GM23338 (cell line): Measurements from ENCODE around the gene MRPS26. TPM values are rescaled to one million over a fixed set of nuclear protein-coding genes. Genes with fewer than 3 reads are reported as not detected.

Experiments used
- ATAC-seq: fragments of 200-7000 bp; cut with Tn5 transposase; 3 replicates; pipeline ENCODE4 v1.9.1; 2020
- DNase-seq: peaks from one replicate; pipeline ENCODE4 v3.0.0-alpha.2; 2015; ENCODE audit warnings: low spot score
- H2AFZ ChIP-seq: fragments of 200-600 bp; sonication (generic); 2 replicates; pipeline ENCODE4 v1.8.0; 2016; ENCODE audit warnings: antibody characterized with exemption, mild to moderate bottlenecking, moderate library complexity
- H3F3A ChIP-seq: fragments of 200-600 bp; sonication (generic); replicated peaks from 2 replicates; pipeline ENCODE4 v1.8.0; 2017; ENCODE audit warnings: antibody characterized with exemption, mixed run types, low read depth
- H3K27ac ChIP-seq: fragments of 200-600 bp; sonication (generic); 2 replicates; pipeline ENCODE4 v1.6.1; 2016; ENCODE audit warnings: low read depth
- H3K27me3 ChIP-seq: fragments of 200-600 bp; sonication (generic); 2 replicates; pipeline ENCODE4 v1.8.0; 2016; ENCODE audit warnings: mild to moderate bottlenecking, mixed run types, moderate library complexity; ENCODE audit not compliant: insufficient read depth
- H3K36me3 ChIP-seq: fragments of 200-600 bp; sonication (generic); 2 replicates; pipeline ENCODE4 v1.8.0; 2016; ENCODE audit warnings: mild to moderate bottlenecking; ENCODE audit not compliant: insufficient read depth
- H3K4me1 ChIP-seq: fragments of 200-600 bp; sonication (generic); 2 replicates; pipeline ENCODE4 v1.8.0; 2016; ENCODE audit warnings: mild to moderate bottlenecking, moderate library complexity; ENCODE audit not compliant: insufficient read depth
- H3K4me2 ChIP-seq: fragments of 200-600 bp; sonication (generic); 2 replicates; pipeline ENCODE4 v1.7.1; 2017; ENCODE audit warnings: mixed run types
- H3K4me3 ChIP-seq: fragments of 200-600 bp; sonication (generic); 2 replicates; pipeline ENCODE4 v1.6.1; 2016; ENCODE audit warnings: mixed run types
- H3K79me2 ChIP-seq: fragments of 200-600 bp; sonication (generic); replicated peaks from 2 replicates; pipeline ENCODE4 v1.8.0; 2017; ENCODE audit warnings: mild to moderate bottlenecking; ENCODE audit not compliant: insufficient read depth
- H3K9me2 ChIP-seq: fragments of 200-600 bp; sonication (generic); 2 replicates; pipeline ENCODE4 v1.8.0; 2017; ENCODE audit not compliant: insufficient read depth
- H4K20me1 ChIP-seq: fragments of 200-600 bp; sonication (generic); replicated peaks from 2 replicates; pipeline ENCODE4 v1.8.0; 2017; ENCODE audit warnings: mild to moderate bottlenecking; ENCODE audit not compliant: insufficient read depth
- H3K27ac Mint-ChIP-seq: 2 replicates; pipeline ENCODE4 v1.8.0; 2020; ENCODE audit warnings: inconsistent platforms, mild to moderate bottlenecking, moderate library complexity, mixed read lengths
- H3K27me3 Mint-ChIP-seq: 3 replicates; pipeline ENCODE4 v1.8.0; 2022; ENCODE audit warnings: low read depth, mild to moderate bottlenecking, moderate library complexity, mixed read lengths, inconsistent platforms; ENCODE audit not compliant: insufficient read depth, poor library complexity
- H3K36me3 Mint-ChIP-seq: 3 replicates; pipeline ENCODE4 v1.8.0; 2021; ENCODE audit warnings: low read depth, mild to moderate bottlenecking, inconsistent platforms, moderate library complexity, mixed read lengths
- H3K4me1 Mint-ChIP-seq: 3 replicates; pipeline ENCODE4 v1.8.0; 2020; ENCODE audit warnings: mild to moderate bottlenecking, inconsistent platforms, mixed read lengths
- H3K4me3 Mint-ChIP-seq: 3 replicates; pipeline ENCODE4 v1.8.0; 2021; ENCODE audit warnings: moderate library complexity, mild to moderate bottlenecking, inconsistent platforms, mixed read lengths
- H3K9me3 Mint-ChIP-seq: 3 replicates; pipeline ENCODE4 v1.8.0; 2020; ENCODE audit warnings: moderate library complexity, mild to moderate bottlenecking, inconsistent platforms, mixed read lengths
- CREB1 ChIP-seq: fragments of 250-450 bp; sonication (Bioruptor Pico); IDR thresholded peaks from 2 replicates; pipeline ENCODE4 v1.5.0; 2020; ENCODE audit warnings: low read depth, mild to moderate bottlenecking, moderate library complexity
- CTCF ChIP-seq, 2 experiments: fragments of 200-600 bp in 1 of 2; sonication (generic) in 1 of 2; conservative IDR thresholded peaks; 2 replicates each; pipeline versions ENCODE4 v1.5.1 to v1.6.1; 2016 to 2017; ENCODE audit warnings: antibody characterized with exemption in 2 of 2, low read depth in 2 of 2, mild to moderate bottlenecking in 2 of 2, moderate library complexity in 1 of 2
- EZH2 ChIP-seq: fragments of 200-600 bp; sonication (generic); IDR thresholded peaks from one replicate; pipeline ENCODE4 v1.8.0; 2017; ENCODE audit warnings: antibody characterized with exemption, mild to moderate bottlenecking, low read depth; ENCODE audit not compliant: unreplicated experiment
- EZH2phosphoT487 ChIP-seq: fragments of 200-600 bp; sonication (generic); IDR thresholded peaks from one replicate; pipeline ENCODE4 v1.8.1; 2018; ENCODE audit warnings: antibody characterized with exemption; ENCODE audit not compliant: unreplicated experiment
- JUNB ChIP-seq: IDR thresholded peaks from one replicate; pipeline ENCODE4 v1.6.1; 2016; ENCODE audit warnings: antibody characterized with exemption; ENCODE audit not compliant: unreplicated experiment
- NANOG ChIP-seq: IDR thresholded peaks from 2 replicates; pipeline ENCODE4 v1.6.1; 2016; ENCODE audit warnings: antibody characterized with exemption, borderline replicate concordance
- POLR2AphosphoS5 ChIP-seq: IDR thresholded peaks from 2 replicates; pipeline ENCODE4 v1.6.1; 2016; ENCODE audit warnings: antibody characterized with exemption, low read depth
- REST ChIP-seq: IDR thresholded peaks from one replicate; pipeline ENCODE4 v1.6.1; 2018; ENCODE audit warnings: antibody characterized with exemption; ENCODE audit not compliant: unreplicated experiment
- STAT1 ChIP-seq: IDR thresholded peaks from one replicate; pipeline ENCODE4 v1.6.1; 2016; ENCODE audit warnings: antibody characterized with exemption; ENCODE audit not compliant: unreplicated experiment
- ZNF114 ChIP-seq: fragments of 250-450 bp; sonication (Bioruptor Pico); IDR thresholded peaks from 2 replicates; pipeline ENCODE4 v1.5.0; 2020; ENCODE audit warnings: mild to moderate bottlenecking, moderate library complexity
- ZNF331 ChIP-seq: fragments of 250-450 bp; sonication (Bioruptor Pico); IDR thresholded peaks from 2 replicates; pipeline ENCODE4 v1.5.0; 2020; ENCODE audit warnings: low read depth, mild to moderate bottlenecking, moderate library complexity
- ZNF462 ChIP-seq: fragments of 250-450 bp; sonication (Bioruptor Pico); IDR thresholded peaks from 2 replicates; pipeline ENCODE4 v1.5.0; 2020; ENCODE audit warnings: mild to moderate bottlenecking, moderate library complexity
- polyA plus RNA-seq: library from polyadenylated mRNA; unstranded; fragments of >200 nt; fragmentation: Nextera tagmentation; extraction: Ambion mirVana; gene quantifications from 2 replicates; pipeline ENCODE4 v1.2.1, GENCODE V29; 2016
- total RNA-seq: library from RNA; depleted of rRNA; stranded (reverse); fragments of >200 nt; shearing (Covaris generic); gene quantifications from 2 replicates; pipeline ENCODE4 v1.2.3, GENCODE V29; 2014
- TF ChIP-seq, protein P1 (sequence below): IDR thresholded peaks from 2 replicates; pipeline ENCODE4 v1.6.1; 2016; ENCODE audit warnings: antibody characterized with exemption

Gene MRPS26
- total and polyA plus RNA-seq, 2 experiments from 2014 or later: 105 to 154 TPM

- H3K27ac ChIP-seq: no peak overlapping the region
- no peaks in the 10 kb centered on the region for H3K9me2 ChIP-seq
- ATAC-seq (no peak), DNase-seq (no peak)
- no peaks in the 10 kb centered on the region for H3K36me3 Mint-ChIP-seq
- peaks cover 35% of the 10 kb centered on the region for H3K27me3 ChIP-seq
- H3K4me3 ChIP-seq: no peak overlapping the region
- H3K4me1 ChIP-seq: no peaks in the 10 kb centered on the region
- H3K9me3 Mint-ChIP-seq: no peaks in the 10 kb centered on the region
- peaks cover 17% of the 10 kb centered on the region for H3K27me3 Mint-ChIP-seq
- no peak overlapping the region for H3K27ac Mint-ChIP-seq
- no peak overlapping the region for H2AFZ ChIP-seq
- H4K20me1 ChIP-seq: no peaks in the 10 kb centered on the region
- H3K79me2 ChIP-seq: no peaks in the 10 kb centered on the region
- no peaks in the 10 kb centered on the region for H3F3A ChIP-seq
- H3K4me1 Mint-ChIP-seq: no peaks in the 10 kb centered on the region
- no peak overlapping the region for H3K4me2 ChIP-seq
- H3K36me3 ChIP-seq: no peaks in the 10 kb centered on the region; the same call in 1 of the 2 replicates
- no peak overlapping the region for H3K4me3 Mint-ChIP-seq
- TF ChIP-seq, protein P1, sequence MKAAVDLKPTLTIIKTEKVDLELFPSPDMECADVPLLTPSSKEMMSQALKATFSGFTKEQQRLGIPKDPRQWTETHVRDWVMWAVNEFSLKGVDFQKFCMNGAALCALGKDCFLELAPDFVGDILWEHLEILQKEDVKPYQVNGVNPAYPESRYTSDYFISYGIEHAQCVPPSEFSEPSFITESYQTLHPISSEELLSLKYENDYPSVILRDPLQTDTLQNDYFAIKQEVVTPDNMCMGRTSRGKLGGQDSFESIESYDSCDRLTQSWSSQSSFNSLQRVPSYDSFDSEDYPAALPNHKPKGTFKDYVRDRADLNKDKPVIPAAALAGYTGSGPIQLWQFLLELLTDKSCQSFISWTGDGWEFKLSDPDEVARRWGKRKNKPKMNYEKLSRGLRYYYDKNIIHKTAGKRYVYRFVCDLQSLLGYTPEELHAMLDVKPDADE: no peak
- TF ChIP-seq REST: no peak
- TF ChIP-seq EZH2phosphoT487: no peak
- no peak for TF ChIP-seq NANOG
- TF ChIP-seq STAT1: no peak
- TF ChIP-seq CREB1 (CRISPR knock-in tag): no peak
- TF ChIP-seq ZNF462 (CRISPR knock-in tag): no peak
- TF ChIP-seq JUNB: no peak
- TF ChIP-seq ZNF114 (CRISPR knock-in tag): no peak
- TF ChIP-seq POLR2AphosphoS5: no peak
- no peak for TF ChIP-seq ZNF331 (CRISPR knock-in tag)
- TF ChIP-seq CTCF (conservative IDR thresholded peaks at IDR 0.05; ENCODE audit: low read depth in 2 of 2): no peak
- TF ChIP-seq EZH2: no peak
Observed at GRCh38 chr20:3090565-3090964, 44.7 kb downstream of the MRPS26 start.
